NCI-H1092 treated with DMSO at 0.1 percent for 48 hours (cell line): ENCODE measurements around the gene HSPA12B.

Experiments
- DNase-seq: peaks from one replicate; lab custom pipeline; 2025; lab: John Stamatoyannopoulos, UW

The HSPA12B gene

GRCh38 chr20:3749087-3749688, 16.7 kb downstream of the HSPA12B start:
- DNase-seq, result no peak

- DNase-seq, result peak; percentile 64
Observed at GRCh38 chr20:3749689-3750531, 17.4 kb downstream of the HSPA12B start.

- DNase-seq, result no peak
Observed at GRCh38 chr20:3751305-3751674, 18.8 kb downstream of the HSPA12B start.

GRCh38 chr20:3751675-3752385, 19.3 kb downstream of the HSPA12B start:
- no peak for DNase-seq

- no peak for DNase-seq
Observed at GRCh38 chr20:3752386-3752759, 19.9 kb downstream of the HSPA12B start.

- DNase-seq, result peak; percentile 61
Observed at GRCh38 chr20:3753098-3753497, 20.6 kb downstream of the HSPA12B start.

GRCh38 chr20:3753501-3754275, 21.2 kb downstream of the HSPA12B start:
- DNase-seq, result no peak

- DNase-seq, result no peak
Observed at GRCh38 chr20:3754276-3754630, 21.8 kb downstream of the HSPA12B start.

GRCh38 chr20:3755269-3755668, 22.8 kb downstream of the HSPA12B start:
- DNase-seq, result no peak

- DNase-seq, result no peak
Observed at GRCh38 chr20:3755814-3756480, 23.5 kb downstream of the HSPA12B start.

- DNase-seq, result no peak
Observed at GRCh38 chr20:3757268-3757667, 24.8 kb downstream of the HSPA12B start.

GRCh38 chr20:3758566-3758965, 26.1 kb downstream of the HSPA12B start:
- no peak for DNase-seq

- no peak for DNase-seq
Observed at GRCh38 chr20:3759316-3759823, 26.9 kb downstream of the HSPA12B start.

- no peak for DNase-seq
Observed at GRCh38 chr20:3759884-3760283, 27.4 kb downstream of the HSPA12B start.

- peak; percentile 9 for DNase-seq
Observed at GRCh38 chr20:3760655-3761348, 28.3 kb downstream of the HSPA12B start.

- DNase-seq, result no peak
Observed at GRCh38 chr20:3763671-3764601, 31.5 kb downstream of the HSPA12B start.

- DNase-seq, result no peak
Observed at GRCh38 chr20:3764659-3765058, 32.2 kb downstream of the HSPA12B start.

GRCh38 chr20:3765171-3765882, 32.8 kb downstream of the HSPA12B start:
- DNase-seq, result no peak

GRCh38 chr20:3766422-3767109, 34.1 kb downstream of the HSPA12B start:
- DNase-seq, result no peak
